ENCODE data around the gene KRT2.

The KRT2 gene

GRCh38 chr12:52667931-52668330, 15.9 kb upstream of the KRT2 start:
- DNase-seq (ENCODE audit: low read depth), result no peak
- TF ChIP-seq CTCF (conservative IDR thresholded peaks at IDR 0.05; ENCODE audit: low read length), result no peak
- no peak overlapping the region for H3K4me3 ChIP-seq (ENCODE audit: low read length)

- peak; percentile 36 for TF ChIP-seq CTCF (conservative IDR thresholded peaks at IDR 0.05; ENCODE audit: low read length)
- H3K4me3 ChIP-seq (ENCODE audit: low read length), result no peak overlapping the region
- DNase-seq (ENCODE audit: low read depth), result no peak
These were observed 15.5 kb upstream of the KRT2 start for GRCh38 chr12:52667509-52667908.

GRCh38 chr12:52666471-52666870, 14.5 kb upstream of the KRT2 start:
- DNase-seq (ENCODE audit: low read depth), result no peak
- no peak for TF ChIP-seq CTCF (conservative IDR thresholded peaks at IDR 0.05; ENCODE audit: low read length)

GRCh38 chr12:52663420-52663819, 11.4 kb upstream of the KRT2 start:
- DNase-seq (ENCODE audit: low read depth), result no peak
- TF ChIP-seq CTCF (conservative IDR thresholded peaks at IDR 0.05; ENCODE audit: low read length), result no peak
- H3K4me3 ChIP-seq (ENCODE audit: low read length), result no peak overlapping the region

More at GRCh38 chr12:52666471-52666870, 14.5 kb upstream of the KRT2 start:
- H3K4me3 ChIP-seq (ENCODE audit: low read length), result no peak overlapping the region

GRCh38 chr12:52662918-52663229, 10.9 kb upstream of the KRT2 start:
- H3K4me3 ChIP-seq (ENCODE audit: low read length), result no peak overlapping the region
- DNase-seq (ENCODE audit: low read depth), result no peak
- TF ChIP-seq CTCF (conservative IDR thresholded peaks at IDR 0.05; ENCODE audit: low read length), result no peak

- DNase-seq (ENCODE audit: low read depth), result no peak
- no peak overlapping the region for H3K4me3 ChIP-seq (ENCODE audit: low read length)
- TF ChIP-seq CTCF (conservative IDR thresholded peaks at IDR 0.05; ENCODE audit: low read length), result no peak
These were observed 10.3 kb upstream of the KRT2 start for GRCh38 chr12:52662093-52662917.

- H3K4me3 ChIP-seq (ENCODE audit: low read length), result no peak overlapping the region
- DNase-seq (ENCODE audit: low read depth), result no peak
- no peak for TF ChIP-seq CTCF (conservative IDR thresholded peaks at IDR 0.05; ENCODE audit: low read length)
These were observed 9.7 kb upstream of the KRT2 start for GRCh38 chr12:52661668-52662067.
